ENCODE measurements around the gene CLEC3B.
A peak's percentile ranks its signal among the peaks of the same experiment; 100 is the strongest.

Gene CLEC3B

DNA sequence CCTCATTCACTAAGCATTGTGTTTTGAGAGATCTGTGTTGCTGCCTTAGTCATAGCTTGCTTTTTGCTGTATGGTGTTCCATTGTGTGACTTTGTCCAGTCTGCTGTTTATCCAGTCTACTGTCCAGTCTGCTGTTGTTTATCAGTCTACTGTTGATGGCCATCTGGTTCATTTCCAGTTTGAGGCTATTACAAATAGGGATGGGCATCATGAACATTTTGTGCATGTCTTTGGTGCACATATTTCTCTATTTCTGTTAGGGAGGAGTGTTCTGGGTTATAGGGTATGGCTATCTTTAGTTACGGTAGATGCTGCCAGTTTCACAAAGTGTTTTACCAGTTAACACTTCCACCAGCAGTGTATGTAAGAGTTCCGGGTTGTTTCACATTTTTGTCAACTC lies 22.2 kb upstream of the CLEC3B start:
- ATAC-seq, result no peak

- no peak for ATAC-seq
Observed at GRCh38 chr3:45007091-45007490, 19.0 kb upstream of the CLEC3B start.

DNA sequence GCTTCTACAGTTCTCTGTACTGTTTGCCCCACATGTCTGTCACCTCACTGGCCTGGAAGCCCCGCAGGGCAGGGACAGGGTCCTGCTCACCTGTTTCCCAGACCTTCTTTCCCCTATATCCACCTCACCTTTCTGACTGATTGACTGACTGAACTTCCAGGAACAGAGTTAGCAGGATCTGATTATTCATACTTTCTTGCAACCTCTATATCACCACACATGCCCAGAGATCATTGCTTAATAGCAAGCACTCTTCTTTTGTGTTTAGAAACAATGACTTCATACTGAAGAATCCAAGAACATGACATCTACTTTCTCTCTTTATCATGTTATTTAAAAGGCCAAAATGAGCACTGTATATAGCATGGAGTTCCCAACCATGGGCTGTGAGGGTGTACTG lies 18.0 kb upstream of the CLEC3B start:
- ATAC-seq, result no peak

DNA sequence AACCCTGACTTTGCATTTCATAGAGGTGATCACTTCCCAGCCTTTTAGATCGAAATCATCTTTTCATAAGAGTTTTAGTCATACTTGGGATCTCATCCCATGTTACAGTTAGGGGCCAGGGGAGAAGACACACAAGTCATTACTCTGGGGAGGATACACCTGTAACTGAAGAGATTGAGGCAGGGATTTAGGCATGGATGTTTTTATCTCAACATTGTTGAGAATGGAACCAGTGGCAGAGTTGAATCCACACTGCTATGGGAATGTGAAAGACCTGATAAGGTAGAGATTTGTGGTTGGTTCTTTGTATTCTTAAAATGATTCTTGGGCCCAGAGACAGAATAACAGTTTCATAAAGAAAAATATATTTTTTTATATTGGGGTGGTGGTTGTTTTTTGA lies 16.2 kb upstream of the CLEC3B start:
- ATAC-seq, result no peak

- no peak for ATAC-seq
Observed at GRCh38 chr3:45010811-45011333, 15.2 kb upstream of the CLEC3B start.

GRCh38 chr3:45011756-45012508 lies 14.2 kb upstream of the CLEC3B start:
- ATAC-seq, result no peak

DNA sequence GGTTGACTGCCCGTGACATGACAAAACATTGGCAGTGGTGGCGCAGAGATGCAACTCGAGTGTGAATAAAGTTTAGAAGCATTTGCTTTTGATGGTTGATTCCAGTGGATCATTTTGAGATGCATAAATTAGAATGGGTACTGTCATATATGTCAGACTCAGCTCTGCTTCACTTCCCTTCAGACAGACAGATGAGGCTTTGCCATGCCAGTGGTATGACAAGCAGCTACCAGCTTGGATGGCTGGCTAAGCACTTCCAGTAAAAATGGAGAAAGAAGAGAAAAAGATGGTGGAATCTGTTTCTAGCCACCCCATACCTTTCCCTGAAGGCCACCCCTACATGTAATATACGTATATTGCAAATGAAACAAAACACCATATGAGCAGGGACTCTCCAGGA lies 13.5 kb upstream of the CLEC3B start:
- no peak for ATAC-seq

GRCh38 chr3:45016916-45017315 lies 9.2 kb upstream of the CLEC3B start:
- no peak for ATAC-seq

DNA sequence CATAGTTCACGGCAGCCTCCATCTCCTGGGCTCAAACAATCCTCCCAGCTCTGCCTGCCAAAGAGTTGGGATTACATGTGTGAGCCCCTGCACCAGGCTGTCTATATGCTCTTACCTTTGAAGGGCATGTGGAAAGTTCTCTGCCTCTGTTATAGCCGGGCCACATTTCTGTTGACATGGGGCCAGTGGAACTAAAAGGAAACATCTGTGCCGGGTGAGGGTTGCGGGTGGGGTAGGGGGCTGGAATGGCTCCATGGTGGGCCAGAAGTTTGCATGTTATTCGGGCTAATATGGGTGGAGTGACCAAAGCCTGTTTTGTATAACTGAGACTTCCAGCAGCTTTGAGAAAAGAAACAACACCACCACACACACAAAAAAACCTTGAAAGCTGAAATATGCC lies 8.3 kb upstream of the CLEC3B start:
- no peak for ATAC-seq

DNA sequence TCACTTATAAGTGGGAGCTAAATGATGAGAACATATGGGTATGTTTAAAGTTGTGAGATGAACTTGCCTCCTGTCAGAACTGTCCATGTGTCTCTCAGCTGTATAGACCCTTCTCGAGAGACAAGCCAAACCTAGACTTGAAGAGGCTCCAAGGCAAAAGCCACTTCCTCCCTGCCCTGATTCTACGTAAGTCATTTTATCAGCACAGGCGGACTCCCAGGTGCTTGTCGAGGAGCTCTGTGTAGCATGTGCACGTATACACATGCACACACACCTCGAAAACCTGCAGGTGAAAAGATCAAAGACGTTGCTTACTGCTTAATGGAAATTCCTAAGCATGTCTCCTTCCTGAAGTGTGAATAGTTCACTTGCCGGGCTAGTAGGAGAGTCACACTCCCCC lies 5.6 kb upstream of the CLEC3B start:
- ATAC-seq, result peak in 1 of 2 donors; percentile 33

- ATAC-seq, result no peak
Observed at GRCh38 chr3:45021524-45022297, 4.4 kb upstream of the CLEC3B start.

- ATAC-seq, result no peak
Observed at GRCh38 chr3:45023675-45024074, 2.4 kb upstream of the CLEC3B start.

DNA sequence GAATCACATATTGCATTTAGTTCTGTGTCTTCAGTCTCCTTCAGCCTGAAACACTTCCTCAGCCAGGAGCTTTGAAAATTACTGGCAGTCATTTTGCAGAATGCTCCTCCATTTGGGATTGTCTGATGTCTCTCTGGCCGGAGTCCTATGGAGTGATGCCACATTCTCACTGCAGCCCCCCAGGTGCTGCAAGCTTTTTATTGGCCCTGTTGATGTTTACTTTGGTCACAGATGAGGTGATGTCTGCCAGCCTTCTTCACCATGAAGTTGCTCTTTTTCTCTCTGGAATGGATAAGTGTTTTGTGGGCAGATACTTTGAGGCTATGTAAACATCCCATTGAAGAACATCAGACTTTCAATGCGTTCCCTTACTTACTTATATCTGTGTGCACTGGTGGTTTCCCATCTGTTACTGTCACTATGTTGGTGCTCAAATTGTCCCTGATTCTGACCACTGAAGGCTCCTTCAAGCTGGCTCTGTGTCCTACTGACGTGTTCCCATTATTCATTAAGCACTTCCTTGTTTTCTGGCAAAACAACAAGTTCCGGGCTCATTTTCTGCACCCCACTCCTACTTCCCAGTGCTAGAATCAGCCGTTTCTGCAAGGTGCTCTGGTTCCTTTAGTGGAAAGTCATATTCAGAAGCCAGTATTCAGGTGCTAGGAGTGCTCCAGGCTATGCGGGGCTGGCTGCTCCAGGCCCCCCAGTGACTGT lies 1.4 kb upstream of the CLEC3B start:
- ATAC-seq, result no peak

DNA sequence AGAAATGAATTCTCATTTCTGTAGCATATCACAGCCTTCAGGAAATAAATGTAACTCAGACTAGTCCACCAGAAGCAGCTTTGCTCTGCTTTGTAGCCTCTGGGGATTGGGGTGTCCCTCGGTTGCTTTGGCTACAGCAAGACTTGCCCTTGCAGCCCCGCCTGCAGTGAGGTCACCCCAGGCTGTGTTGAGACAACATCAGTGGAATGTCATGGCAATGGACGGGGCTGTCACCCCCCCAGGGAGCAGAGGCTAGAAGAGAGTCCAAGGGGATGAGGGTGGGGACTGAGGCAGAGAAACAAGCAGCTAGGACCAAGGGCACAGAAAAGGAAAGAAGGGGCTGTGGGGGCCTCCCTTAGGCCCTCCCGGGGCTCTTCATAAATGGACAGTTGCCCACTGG lies 854 bp downstream of the CLEC3B start:
- ATAC-seq, result no peak

GRCh38 chr3:45027441-45027840 lies 1.3 kb downstream of the CLEC3B start:
- ATAC-seq, result no peak

- no peak for ATAC-seq
Observed at GRCh38 chr3:45029216-45029615, 3.1 kb downstream of the CLEC3B start.

- ATAC-seq, result no peak
Observed at GRCh38 chr3:45029661-45030060, 3.6 kb downstream of the CLEC3B start.

- no peak for ATAC-seq
Observed at GRCh38 chr3:45031531-45031930, 5.4 kb downstream of the CLEC3B start.

- ATAC-seq, result no peak
Observed at GRCh38 chr3:45032113-45032512, 6.0 kb downstream of the CLEC3B start.

DNA sequence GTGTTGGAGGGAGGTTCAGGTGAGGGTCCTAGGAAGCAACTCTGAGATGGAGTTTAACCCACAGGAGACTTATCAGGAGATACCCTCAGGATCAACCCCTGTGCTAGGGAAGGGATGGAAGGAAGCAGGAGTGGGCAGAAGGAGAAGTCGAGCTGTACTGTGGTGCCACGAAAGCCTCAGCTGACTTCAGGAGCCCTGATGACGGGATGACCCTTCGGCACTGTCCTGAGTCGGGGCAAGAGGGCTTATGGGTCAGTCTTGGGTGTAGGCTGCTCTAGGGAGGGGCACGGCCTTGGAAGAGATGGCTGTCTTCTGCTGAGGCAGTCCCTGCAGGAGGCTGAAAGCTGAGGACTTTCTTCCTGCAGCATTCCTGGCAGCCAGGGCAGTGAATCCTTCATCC lies 7.7 kb downstream of the CLEC3B start:
- ATAC-seq, result no peak

DNA sequence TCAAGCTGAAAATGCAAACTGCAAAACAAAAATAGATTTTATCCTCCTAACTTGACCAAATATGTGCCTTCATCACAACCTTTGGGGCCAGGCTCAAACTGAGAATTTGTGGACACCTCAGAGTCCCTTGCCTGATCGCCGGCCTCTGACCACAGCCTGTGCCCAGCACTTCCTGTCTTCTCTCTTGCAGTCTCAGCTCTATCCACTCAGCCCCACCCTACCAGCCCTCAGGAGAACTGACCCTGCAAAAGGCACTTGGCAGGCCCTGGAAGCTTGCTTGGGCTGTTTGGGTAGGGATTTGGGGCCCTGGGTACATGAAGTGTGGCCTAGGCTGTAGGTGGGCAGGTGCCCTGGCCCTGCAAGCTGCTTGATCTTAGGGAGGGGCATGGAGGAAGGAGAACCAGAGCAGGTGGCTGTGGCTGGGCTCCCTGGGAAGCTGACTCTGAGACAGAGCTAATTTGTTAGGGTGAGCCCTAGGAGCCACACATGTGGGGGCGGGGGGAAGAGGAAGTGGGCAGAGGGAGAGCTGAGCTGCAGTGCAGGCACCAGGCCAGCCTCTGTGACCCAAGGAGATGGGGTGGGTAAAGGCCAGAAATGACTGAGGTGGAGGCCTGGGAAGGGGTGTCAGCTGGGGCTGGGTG lies 8.6 kb downstream of the CLEC3B start:
- ATAC-seq, result no peak

- no peak for ATAC-seq
Observed at GRCh38 chr3:45035441-45036301, 9.6 kb downstream of the CLEC3B start.
